NT2/D1 (cell line): Measurements from ENCODE around the gene VMP1.

Experiments used
- DNase-seq: peaks from one replicate; pipeline ENCODE4 v3.0.0-alpha.2; 2011; ENCODE audit warnings: low read depth, low spot score
- H3K27me3 ChIP-seq: 2 replicates; pipeline ENCODE4 v1.6.0; 2011; ENCODE audit warnings: mild to moderate bottlenecking; ENCODE audit not compliant: insufficient read length, insufficient read depth
- H3K36me3 ChIP-seq: 2 replicates; pipeline ENCODE4 v1.6.1; 2011; ENCODE audit warnings: mild to moderate bottlenecking, low read length, mixed read lengths; ENCODE audit not compliant: insufficient read depth, insufficient read length
- H3K4me1 ChIP-seq: 2 replicates; pipeline ENCODE4 v1.5.1; 2011; ENCODE audit not compliant: insufficient read depth, insufficient read length
- H3K4me3 ChIP-seq: 2 replicates; pipeline ENCODE4 v1.5.1; 2011; ENCODE audit warnings: low read depth; ENCODE audit not compliant: insufficient read length
- H3K9ac ChIP-seq: 2 replicates; pipeline ENCODE4 v1.6.0; 2011; ENCODE audit warnings: low read depth; ENCODE audit not compliant: insufficient read length
- H3K9me3 ChIP-seq: 2 replicates; pipeline ENCODE4 v1.5.1; 2011; ENCODE audit warnings: mild to moderate bottlenecking, low read length; ENCODE audit not compliant: insufficient read depth
- SUZ12 ChIP-seq: IDR thresholded peaks from 2 replicates; pipeline ENCODE4 v1.6.1; 2011; ENCODE audit not compliant: insufficient read length, insufficient read depth; ENCODE audit errors: extremely low read depth
- YY1 ChIP-seq: IDR thresholded peaks from 2 replicates; pipeline ENCODE4 v1.6.1; 2011; ENCODE audit not compliant: insufficient read length, insufficient read depth
- ZNF274 ChIP-seq: IDR thresholded peaks from 2 replicates; pipeline ENCODE4 v1.6.1; 2011; ENCODE audit warnings: mild to moderate bottlenecking, low read depth, low read length

VMP1 gene

GRCh38 chr17:59723607-59724006 is 16.2 kb downstream of the VMP1 start:
- H3K4me1 ChIP-seq = no peaks in the 10 kb centered on the region
- TF ChIP-seq ZNF274 = no peak
- TF ChIP-seq SUZ12 = no peak
- no peak overlapping the region for H3K9ac ChIP-seq
- DNase-seq = no peak
- no peaks in the 10 kb centered on the region for H3K27me3 ChIP-seq
- H3K9me3 ChIP-seq = no peaks in the 10 kb centered on the region
- no peak overlapping the region for H3K4me3 ChIP-seq
- H3K36me3 ChIP-seq = no peaks in the 10 kb centered on the region

- no peak for TF ChIP-seq ZNF274
- no peak for TF ChIP-seq SUZ12
- no peak for TF ChIP-seq YY1
- Histone ChIP-seq H3K4me1 (no peaks in the 10 kb centered on the region), H3K36me3 (peaks cover 4% of the 10 kb centered on the region), H3K27me3 (no peaks in the 10 kb centered on the region), H3K9me3 (no peaks in the 10 kb centered on the region), H3K9ac (no peak overlapping the region), H3K4me3 (no peak overlapping the region)
- no peak for DNase-seq
These were observed 18.2 kb downstream of the VMP1 start for GRCh38 chr17:59725691-59726090.

GRCh38 chr17:59727817-59728533 is 20.5 kb downstream of the VMP1 start:
- Histone ChIP-seq H3K4me1 (no peaks in the 10 kb centered on the region), H3K27me3 (no peaks in the 10 kb centered on the region)
- TF ChIP-seq ZNF274 (no peak), SUZ12 (no peak), YY1 (no peak)

GRCh38 chr17:59730268-59730834 is 22.9 kb downstream of the VMP1 start:
- Histone ChIP-seq H3K9ac (no peak overlapping the region), H3K9me3 (no peaks in the 10 kb centered on the region), H3K27me3 (no peaks in the 10 kb centered on the region), H3K4me3 (no peak overlapping the region), H3K36me3 (peaks cover 13% of the 10 kb centered on the region), H3K4me1 (no peaks in the 10 kb centered on the region)
- TF ChIP-seq YY1 (no peak), ZNF274 (no peak), SUZ12 (no peak)
- DNase-seq = no peak

More at GRCh38 chr17:59727817-59728533, 20.5 kb downstream of the VMP1 start:
- Histone ChIP-seq H3K4me3 (no peak overlapping the region), H3K9me3 (no peaks in the 10 kb centered on the region), H3K9ac (no peak overlapping the region), H3K36me3 (peaks cover 6% of the 10 kb centered on the region)
- no peak for DNase-seq

- no peak for DNase-seq
- Histone ChIP-seq H3K4me1 (no peaks in the 10 kb centered on the region), H3K9me3 (no peaks in the 10 kb centered on the region), H3K27me3 (no peaks in the 10 kb centered on the region), H3K36me3 (peaks cover 31% of the 10 kb centered on the region), H3K4me3 (no peak overlapping the region), H3K9ac (no peak overlapping the region)
- TF ChIP-seq ZNF274 = no peak
- TF ChIP-seq SUZ12 = no peak
- no peak for TF ChIP-seq YY1
These were observed 26.2 kb downstream of the VMP1 start for GRCh38 chr17:59733697-59734096.

- peaks cover 31% of the 10 kb centered on the region for H3K36me3 ChIP-seq
These were observed 26.8 kb downstream of the VMP1 start for GRCh38 chr17:59734226-59734625.

GRCh38 chr17:59737324-59737723 is 29.9 kb downstream of the VMP1 start:
- Histone ChIP-seq H3K9ac (no peak overlapping the region), H3K4me3 (no peak overlapping the region), H3K4me1 (no peaks in the 10 kb centered on the region), H3K27me3 (no peaks in the 10 kb centered on the region), H3K9me3 (peaks cover 5% of the 10 kb centered on the region), H3K36me3 (peaks cover 38% of the 10 kb centered on the region)
- DNase-seq = no peak
- TF ChIP-seq ZNF274 (no peak), YY1 (no peak), SUZ12 (no peak)

More at GRCh38 chr17:59734226-59734625, 26.8 kb downstream of the VMP1 start:
- H3K9ac ChIP-seq = no peak overlapping the region
- TF ChIP-seq ZNF274 (no peak), YY1 (no peak), SUZ12 (no peak)
- H3K4me3 ChIP-seq = no peak overlapping the region
- H3K9me3 ChIP-seq = no peaks in the 10 kb centered on the region
- no peaks in the 10 kb centered on the region for H3K4me1 ChIP-seq
- H3K27me3 ChIP-seq = no peaks in the 10 kb centered on the region
- no peak for DNase-seq
